Loucy (cell line): Measurements from ENCODE around the gene HIGD1A.

ENCODE experiments used
- EZH2phosphoT487 ChIP-seq: fragments of 200-600 bp; IDR thresholded peaks from 2 replicates; pipeline ENCODE4 v1.6.1; 2018; ENCODE audit warnings: antibody characterized with exemption, mild to moderate bottlenecking, moderate library complexity, borderline replicate concordance
- TF ChIP-seq, protein P1 (sequence below): fragments of 200-600 bp; sonication (generic); conservative IDR thresholded peaks from 2 replicates; pipeline ENCODE4 v1.5.1; 2014; ENCODE audit warnings: mild to moderate bottlenecking, antibody characterized with exemption, low read length

DNA sequence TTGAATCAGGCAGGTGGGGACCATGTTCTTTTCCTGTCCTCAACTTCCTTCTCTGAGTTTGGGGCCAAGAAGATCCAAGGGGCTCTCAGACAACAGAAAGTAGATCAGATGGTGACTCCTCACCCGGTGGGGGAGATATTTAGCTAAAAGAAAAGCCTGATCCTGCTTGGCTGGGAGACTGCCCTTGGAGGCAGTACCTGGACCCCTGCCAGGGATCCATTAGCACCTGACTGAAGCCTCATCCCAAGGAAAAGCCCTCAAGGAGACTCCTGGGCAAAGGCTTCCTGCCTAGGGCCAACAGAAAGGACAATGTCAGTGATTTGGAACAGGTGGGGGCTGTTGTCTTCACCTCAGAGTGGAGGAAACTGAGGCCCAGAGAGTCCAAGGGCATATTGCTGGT lies 68.2 kb downstream of the HIGD1A start:
- TF ChIP-seq, protein P1, sequence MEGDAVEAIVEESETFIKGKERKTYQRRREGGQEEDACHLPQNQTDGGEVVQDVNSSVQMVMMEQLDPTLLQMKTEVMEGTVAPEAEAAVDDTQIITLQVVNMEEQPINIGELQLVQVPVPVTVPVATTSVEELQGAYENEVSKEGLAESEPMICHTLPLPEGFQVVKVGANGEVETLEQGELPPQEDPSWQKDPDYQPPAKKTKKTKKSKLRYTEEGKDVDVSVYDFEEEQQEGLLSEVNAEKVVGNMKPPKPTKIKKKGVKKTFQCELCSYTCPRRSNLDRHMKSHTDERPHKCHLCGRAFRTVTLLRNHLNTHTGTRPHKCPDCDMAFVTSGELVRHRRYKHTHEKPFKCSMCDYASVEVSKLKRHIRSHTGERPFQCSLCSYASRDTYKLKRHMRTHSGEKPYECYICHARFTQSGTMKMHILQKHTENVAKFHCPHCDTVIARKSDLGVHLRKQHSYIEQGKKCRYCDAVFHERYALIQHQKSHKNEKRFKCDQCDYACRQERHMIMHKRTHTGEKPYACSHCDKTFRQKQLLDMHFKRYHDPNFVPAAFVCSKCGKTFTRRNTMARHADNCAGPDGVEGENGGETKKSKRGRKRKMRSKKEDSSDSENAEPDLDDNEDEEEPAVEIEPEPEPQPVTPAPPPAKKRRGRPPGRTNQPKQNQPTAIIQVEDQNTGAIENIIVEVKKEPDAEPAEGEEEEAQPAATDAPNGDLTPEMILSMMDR, result no peak
- TF ChIP-seq EZH2phosphoT487, result no peak
